Kidney (tissue), 14 donors: ENCODE results near the gene HES5. TPM values are rescaled to one million over a fixed set of nuclear protein-coding genes. Genes with fewer than 3 reads are reported as not detected.

Source experiments
- DNase-seq, 5 donors: peaks; one replicate each; pipeline ENCODE4 v3.0.0-alpha.2; 2013 to 2020
- FAIRE-seq: peaks from 2 replicates; lab custom pipeline; 2012; peaks lifted over from hg19 to GRCh38; lab: Jason Lieb, UNC
- H3K27ac ChIP-seq, 2 donors: one replicate each; pipeline ENCODE4 v1.7.0; 2013; ENCODE audit warnings: low read depth in 2 of 2, low read length in 2 of 2, inconsistent platforms in 1 of 2
- H3K27me3 ChIP-seq: one replicate; pipeline ENCODE4 v1.7.1; 2013; ENCODE audit warnings: low read length, inconsistent platforms; ENCODE audit not compliant: control insufficient read depth, insufficient read depth
- H3K36me3 ChIP-seq, 3 donors: one replicate each; pipeline versions ENCODE4 v1.7.0 to v1.7.1; 2013; ENCODE audit warnings: low read length in 3 of 3, control low read depth in 1 of 3, inconsistent platforms in 1 of 3; ENCODE audit not compliant: insufficient read depth in 3 of 3, control insufficient read depth in 2 of 3
- H3K4me1 ChIP-seq, 3 donors: one replicate each; pipeline versions ENCODE4 v1.7.0 to v1.7.1; 2013; ENCODE audit warnings: low read length in 3 of 3, inconsistent platforms in 1 of 3, low read depth in 1 of 3; ENCODE audit not compliant: control insufficient read depth in 2 of 3, insufficient read depth in 2 of 3
- H3K4me3 ChIP-seq, 3 donors: one replicate each; pipeline versions ENCODE4 v1.7.0 to v1.8.1; 2013; ENCODE audit warnings: low read length in 3 of 3, control low read depth in 1 of 3, inconsistent platforms in 1 of 3
- H3K9ac ChIP-seq, 3 donors: one replicate each; pipeline versions ENCODE4 v1.7.0 to v1.7.1; 2013; ENCODE audit warnings: low read length in 3 of 3, control low read depth in 1 of 3, inconsistent platforms in 1 of 3
- H3K9me3 ChIP-seq, 3 donors: one replicate each; pipeline versions ENCODE4 v1.7.0 to v1.7.1; 2013; ENCODE audit warnings: low read length in 3 of 3, control low read depth in 1 of 3, inconsistent platforms in 1 of 3; ENCODE audit not compliant: control insufficient read depth in 2 of 3, insufficient read depth in 1 of 3
- intact Hi-C: fragments of 100-400 bp; cut with DNase I; formaldehyde crosslinking; loops from one replicate; pipeline ENCODE4 v1.11.1; 2022
- polyA plus RNA-seq: library from polyadenylated mRNA; stranded (reverse); fragments of 350-450 nt; fragmentation: Illumina TruSeq; extraction: RNeasy Lipid Tissue Mini Kit (QIAGEN cat#74804); gene quantifications from one replicate; pipeline ENCODE4 v1.2.3, GENCODE V29; 2014; ENCODE audit warnings: low read depth, low replicate concordance; ENCODE audit not compliant: insufficient read depth
- total RNA-seq: library from RNA; stranded (reverse); fragmentation: NEBNext Ultra II Directional; extraction: Animal tissue kit (Norgen Biotek cat#: 25700); gene quantifications from one replicate; pipeline ENCODE4 v1.2.1, GENCODE V29; 2021
- TF ChIP-seq, protein P1 (sequence below): IDR thresholded peaks from 3 replicates; pipeline ENCODE4 v1.5.1; 2012; ENCODE audit warnings: mild to moderate bottlenecking, moderate library complexity, borderline replicate concordance; ENCODE audit not compliant: insufficient read depth; ENCODE audit errors: extremely low read depth
- donor health status: control.
- donor health status: control.
- donor health status: control.
- donor health status: control.
- donor health status: control.
- donor health status: DM: yes; HTN: yes; CAD: no.
- donor health status: Normal renal cell carcinoma (clear cell type).

The HES5 gene
- total and polyA plus RNA-seq, 2 donors from 2014 or later, result 0.44 TPM; not detected in 1

DNA sequence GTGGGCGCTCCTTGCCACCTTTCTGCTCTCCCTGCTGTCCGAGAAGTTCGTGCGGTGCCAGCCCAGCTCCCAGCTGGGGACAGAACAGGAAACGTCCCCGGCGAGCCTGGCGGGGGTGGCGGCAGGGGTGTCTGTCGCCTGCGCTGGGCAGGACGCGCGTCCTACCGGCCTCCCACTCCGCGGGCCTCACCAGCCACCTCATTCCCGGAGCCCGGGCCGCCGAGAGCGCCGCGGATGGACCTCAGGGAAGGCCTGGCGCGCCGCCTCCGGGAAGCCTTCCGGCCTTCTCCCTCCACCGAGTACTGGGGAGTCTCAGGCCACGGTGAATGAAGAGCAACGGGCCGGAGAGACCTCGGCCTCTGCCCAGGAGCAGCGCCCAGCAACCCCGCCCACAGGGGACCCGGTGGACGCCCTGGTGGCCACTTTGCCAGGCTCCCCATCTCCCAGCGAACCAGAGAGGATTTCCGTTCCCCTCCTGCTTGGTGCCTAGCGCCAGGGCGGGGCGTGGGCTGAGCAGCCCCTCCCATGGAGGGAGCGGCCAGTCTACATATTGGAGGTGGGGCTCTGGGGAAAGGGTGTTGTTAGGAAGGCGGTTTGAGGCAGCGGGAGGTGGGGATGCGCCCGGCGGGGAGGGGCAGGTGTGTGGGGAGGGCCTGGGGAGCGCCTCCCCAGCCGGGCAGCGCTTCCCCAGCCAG is 16.6 kb upstream of the HES5 start:
- peak overlapping the region; percentile 91 to 99 for H3K27ac ChIP-seq
- TF ChIP-seq, protein P1, sequence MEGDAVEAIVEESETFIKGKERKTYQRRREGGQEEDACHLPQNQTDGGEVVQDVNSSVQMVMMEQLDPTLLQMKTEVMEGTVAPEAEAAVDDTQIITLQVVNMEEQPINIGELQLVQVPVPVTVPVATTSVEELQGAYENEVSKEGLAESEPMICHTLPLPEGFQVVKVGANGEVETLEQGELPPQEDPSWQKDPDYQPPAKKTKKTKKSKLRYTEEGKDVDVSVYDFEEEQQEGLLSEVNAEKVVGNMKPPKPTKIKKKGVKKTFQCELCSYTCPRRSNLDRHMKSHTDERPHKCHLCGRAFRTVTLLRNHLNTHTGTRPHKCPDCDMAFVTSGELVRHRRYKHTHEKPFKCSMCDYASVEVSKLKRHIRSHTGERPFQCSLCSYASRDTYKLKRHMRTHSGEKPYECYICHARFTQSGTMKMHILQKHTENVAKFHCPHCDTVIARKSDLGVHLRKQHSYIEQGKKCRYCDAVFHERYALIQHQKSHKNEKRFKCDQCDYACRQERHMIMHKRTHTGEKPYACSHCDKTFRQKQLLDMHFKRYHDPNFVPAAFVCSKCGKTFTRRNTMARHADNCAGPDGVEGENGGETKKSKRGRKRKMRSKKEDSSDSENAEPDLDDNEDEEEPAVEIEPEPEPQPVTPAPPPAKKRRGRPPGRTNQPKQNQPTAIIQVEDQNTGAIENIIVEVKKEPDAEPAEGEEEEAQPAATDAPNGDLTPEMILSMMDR, result no peak
- no peak for FAIRE-seq

DNA sequence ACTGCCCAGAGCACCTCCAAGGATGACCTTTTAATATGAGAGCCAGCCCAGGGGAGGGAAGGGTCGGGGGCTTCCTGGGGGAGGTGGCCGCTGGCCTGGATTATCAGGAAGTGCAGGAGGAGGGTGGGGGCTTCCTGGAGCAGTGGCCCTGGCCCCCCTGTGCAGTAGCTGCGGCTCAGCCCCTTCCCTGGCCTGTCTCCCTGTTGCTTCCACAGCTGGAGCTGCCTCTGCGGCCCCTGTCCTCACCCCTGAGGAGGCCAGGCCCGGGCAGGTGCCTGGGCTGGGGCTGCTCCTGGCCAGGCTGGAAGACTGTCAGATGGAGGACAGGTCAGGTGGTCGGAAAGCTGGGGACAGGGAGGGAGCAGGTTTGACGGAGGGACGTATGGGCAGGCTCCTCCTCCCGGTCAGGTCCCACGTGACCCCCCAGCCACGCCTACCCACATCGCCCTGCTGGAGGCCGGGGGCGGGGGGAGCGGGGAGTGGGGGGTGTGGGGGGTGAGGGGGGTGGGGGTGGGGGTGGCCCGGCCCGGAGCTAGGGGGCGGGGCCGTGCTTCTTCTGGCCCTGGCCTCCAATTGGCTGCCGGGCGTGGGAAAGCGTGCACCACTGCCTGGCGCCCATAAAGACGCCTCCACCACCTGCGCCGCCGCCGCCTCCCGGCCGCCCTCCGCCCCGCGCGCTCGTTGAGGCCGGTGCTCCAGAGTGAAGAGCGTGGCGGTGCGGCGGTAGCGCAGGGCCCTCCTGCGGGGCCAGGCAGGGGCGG is 15.9 kb upstream of the HES5 start:
- TF ChIP-seq, protein P1, result no peak
- no peaks in the 10 kb centered on the region for H3K27me3 ChIP-seq
- H3K4me3 ChIP-seq, result peak overlapping the region in 2 of 3 donors; percentile 28 to 61
- peak overlapping the region; percentile 86 to 91 for H3K27ac ChIP-seq
- H3K36me3 ChIP-seq, result no peaks in the 10 kb centered on the region
- peak; percentile 93 to 97 (median 94) for DNase-seq
- no peak for FAIRE-seq
- H3K9ac ChIP-seq, result no peak overlapping the region
- intact Hi-C loops, result loop anchor here (10.0 kb wide), 1 partner anchor 131 kb away; the partner anchor contains the start of gene PEX10
- no peaks in the 10 kb centered on the region for H3K9me3 ChIP-seq
- peaks cover 0 to 36% (median 18%) of the 10 kb centered on the region in 3 donors for H3K4me1 ChIP-seq

More for the DNA sequence above, 16.6 kb upstream of the HES5 start:
- no peaks in the 10 kb centered on the region for H3K27me3 ChIP-seq
- peaks cover 0 to 36% (median 18%) of the 10 kb centered on the region in 3 donors for H3K4me1 ChIP-seq
- peak overlapping the region in 2 of 3 donors; percentile 28 to 61 for H3K4me3 ChIP-seq
- peak; percentile 74 to 96 (median 89) for DNase-seq
- peak overlapping the region in 1 of 3 donors; percentile 41 for H3K9ac ChIP-seq
- intact Hi-C loops, result loop anchor here (10.0 kb wide), 1 partner anchor 132 kb away; the partner anchor contains the start of gene PEX10
- no peaks in the 10 kb centered on the region for H3K9me3 ChIP-seq
- H3K36me3 ChIP-seq, result no peaks in the 10 kb centered on the region

DNA sequence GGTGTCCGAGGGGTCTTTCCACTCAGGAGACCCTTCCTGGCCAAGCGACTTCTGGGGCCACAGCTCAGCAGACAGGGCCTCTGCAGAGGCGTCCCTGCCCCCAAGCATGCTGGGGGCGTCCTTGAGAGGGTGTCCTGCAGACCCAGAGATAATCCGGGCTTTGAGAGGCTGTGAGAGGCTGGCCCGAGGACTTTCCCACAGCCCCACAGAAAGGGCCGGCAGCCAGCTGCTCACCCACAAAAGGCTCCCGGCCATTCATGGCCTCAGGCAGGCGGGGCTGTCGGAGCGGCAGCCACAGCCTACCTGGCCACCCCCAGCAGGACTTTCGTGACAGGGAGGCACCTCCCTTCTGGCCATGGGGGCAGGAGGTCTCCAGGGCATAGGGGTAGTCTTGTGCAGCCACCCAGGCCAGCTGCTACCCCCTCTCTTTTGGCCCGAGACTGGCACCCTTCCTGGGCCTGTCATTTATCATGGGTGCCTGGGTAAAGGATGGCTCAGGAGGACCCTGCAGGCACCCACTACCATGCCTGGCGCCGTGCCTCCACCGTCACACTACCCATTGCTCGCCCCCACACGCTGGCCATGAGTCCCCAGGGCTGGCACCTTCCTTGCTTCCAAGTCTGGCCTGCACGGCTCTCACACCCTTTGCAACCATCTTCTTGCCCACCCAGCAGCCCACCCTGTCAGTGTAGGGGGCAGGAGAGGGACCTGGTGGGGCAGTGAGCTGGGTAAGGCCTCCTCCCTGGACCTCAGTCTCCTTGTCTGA is 15.0 kb upstream of the HES5 start:
- Histone ChIP-seq H3K36me3 (no peaks in the 10 kb centered on the region), H3K27ac (no peak overlapping the region), H3K27me3 (no peaks in the 10 kb centered on the region), H3K9me3 (no peaks in the 10 kb centered on the region), H3K4me3 (no peak overlapping the region), H3K4me1 (peaks cover 0 to 36% (median 18%) of the 10 kb centered on the region in 3 donors), H3K9ac (no peak overlapping the region)
- TF ChIP-seq, protein P1, result no peak
- no peak for FAIRE-seq
- intact Hi-C loops, result loop anchor here (10.0 kb wide), 1 partner anchor 130 kb away; the partner anchor contains the start of gene PEX10
- no peak for DNase-seq
